SJSA1 (cell line): Measurements from ENCODE around the gene PIGZ. TPM values are rescaled to one million over a fixed set of nuclear protein-coding genes. Genes with fewer than 3 reads are reported as not detected.

ENCODE experiments used
- DNase-seq, 2 experiments: peaks; one replicate each; pipeline ENCODE4 v3.0.0-alpha.2; 2015 to 2020; ENCODE audit warnings: low spot score in 2 of 2, low read depth in 1 of 2
- H3K27ac ChIP-seq: fragments of 250-450 bp; sonication (Bioruptor Pico); 2 replicates; pipeline ENCODE4 v1.5.1; 2020; ENCODE audit warnings: mild to moderate bottlenecking, moderate library complexity
- H3K27me3 ChIP-seq: fragments of 250-450 bp; sonication (Bioruptor Pico); replicated peaks from 2 replicates; pipeline ENCODE4 v1.5.1; 2020; ENCODE audit warnings: mild to moderate bottlenecking, moderate library complexity
- H3K36me3 ChIP-seq: fragments of 250-450 bp; sonication (Bioruptor Pico); 2 replicates; pipeline ENCODE4 v1.5.1; 2020; ENCODE audit warnings: mild to moderate bottlenecking
- H3K4me1 ChIP-seq: fragments of 250-450 bp; sonication (Bioruptor Pico); replicated peaks from 2 replicates; pipeline ENCODE4 v1.6.1; 2021; ENCODE audit warnings: mild to moderate bottlenecking
- H3K4me3 ChIP-seq: fragments of 250-450 bp; sonication (Bioruptor Pico); 2 replicates; pipeline ENCODE4 v1.5.1; 2020; ENCODE audit warnings: mild to moderate bottlenecking
- H3K9me3 ChIP-seq: fragments of 250-450 bp; sonication (Bioruptor Pico); replicated peaks from 2 replicates; pipeline ENCODE4 v1.5.1; 2020; ENCODE audit warnings: mild to moderate bottlenecking
- total RNA-seq: library from RNA; depleted of rRNA; stranded (reverse); fragments of >200 nt; shearing (Covaris generic); gene quantifications from 2 replicates; pipeline ENCODE4 v1.2.3, GENCODE V29; 2014

PIGZ gene
- total RNA-seq, 1 experiment from 2014 or later = 0.84 TPM

DNA sequence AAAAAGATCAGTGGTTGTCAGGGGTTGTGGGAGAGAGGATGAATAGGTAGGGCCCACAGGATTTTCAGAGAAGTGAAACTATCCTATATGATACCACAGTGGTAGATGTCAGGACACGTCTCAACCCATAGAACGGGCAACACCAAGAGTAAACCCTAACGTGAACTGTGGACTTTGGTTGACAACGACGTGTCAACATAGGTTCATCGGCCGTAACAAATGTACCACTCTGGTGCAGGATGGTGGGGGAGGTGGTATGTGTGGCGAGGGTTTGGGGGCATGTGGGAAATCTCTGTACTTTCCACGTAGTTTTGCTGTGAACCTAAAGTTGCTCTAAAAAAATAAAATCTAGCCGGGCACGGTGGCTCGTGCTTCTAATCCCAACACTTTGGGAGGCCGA is 13.0 kb upstream of the PIGZ start:
- peaks cover 6% of the 10 kb centered on the region; the same call in 1 of the 2 replicates for H3K9me3 ChIP-seq
- no peaks in the 10 kb centered on the region for H3K4me1 ChIP-seq
- H3K27me3 ChIP-seq = no peaks in the 10 kb centered on the region; the same call in 1 of the 2 replicates
- H3K4me3 ChIP-seq = no peak overlapping the region
- DNase-seq = no peak
- H3K27ac ChIP-seq = no peak overlapping the region
- H3K36me3 ChIP-seq = no peaks in the 10 kb centered on the region

- no peaks in the 10 kb centered on the region for H3K4me1 ChIP-seq
- no peaks in the 10 kb centered on the region for H3K36me3 ChIP-seq
- H3K27ac ChIP-seq = no peak overlapping the region
- peaks cover 6% of the 10 kb centered on the region; the same call in 1 of the 2 replicates for H3K9me3 ChIP-seq
- H3K27me3 ChIP-seq = no peaks in the 10 kb centered on the region; the same call in 1 of the 2 replicates
- no peak for DNase-seq
- H3K4me3 ChIP-seq = no peak overlapping the region
These were observed 10.9 kb upstream of the PIGZ start for GRCh38 chr3:196979545-196979944.

DNA sequence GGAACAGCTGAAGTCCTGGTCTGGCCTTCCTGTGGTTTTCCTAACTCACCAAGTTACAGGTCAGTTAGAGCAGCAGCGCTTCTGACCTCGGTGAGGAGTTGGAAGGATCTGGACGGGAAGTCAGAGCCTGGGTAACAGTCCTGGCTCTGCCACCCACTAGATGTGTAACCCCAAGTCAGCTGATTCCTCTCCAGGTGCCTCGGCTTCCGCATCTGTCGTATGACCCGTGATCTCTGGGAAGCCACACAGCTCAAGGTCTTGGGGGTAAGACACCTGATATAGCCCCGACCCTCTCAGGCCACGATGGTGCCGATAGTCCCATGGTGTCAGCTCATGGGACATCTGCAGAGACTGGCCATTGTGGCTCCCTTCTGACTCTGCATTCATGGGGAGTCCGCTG is 8.3 kb upstream of the PIGZ start:
- Histone ChIP-seq H3K9me3 (0 out of 2 replicates have a peak, but pooled peaks cover 2% of the 10 kb centered on the region), H3K4me3 (no peak overlapping the region), H3K4me1 (no peaks in the 10 kb centered on the region), H3K36me3 (no peaks in the 10 kb centered on the region), H3K27ac (no peak overlapping the region), H3K27me3 (no peaks in the 10 kb centered on the region)
- DNase-seq = no peak

DNA sequence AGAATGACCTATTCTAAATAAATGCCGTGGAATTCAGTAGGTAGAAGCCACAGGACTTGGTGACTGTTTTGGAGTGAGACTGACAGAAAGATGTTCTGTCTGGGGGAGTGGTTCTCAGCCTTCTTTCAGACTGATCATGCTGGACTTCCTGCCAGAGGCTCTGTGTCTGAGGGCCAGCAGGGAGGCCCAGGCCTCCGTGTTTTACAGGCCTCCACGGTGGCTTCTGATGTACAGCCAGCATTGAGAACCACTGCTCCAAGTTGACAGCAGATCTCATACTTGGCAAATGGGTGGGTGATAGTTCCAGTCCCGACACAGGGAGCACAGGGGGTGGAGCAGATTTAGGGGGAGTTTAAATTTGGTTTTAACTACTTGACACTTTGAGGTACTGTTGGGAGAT is 6.7 kb upstream of the PIGZ start:
- H3K4me3 ChIP-seq = no peak overlapping the region
- no peak for DNase-seq
- H3K36me3 ChIP-seq = no peaks in the 10 kb centered on the region
- no peak overlapping the region for H3K27ac ChIP-seq
- H3K9me3 ChIP-seq = peaks cover 5% of the 10 kb centered on the region; the same call in 1 of the 2 replicates
- no peaks in the 10 kb centered on the region for H3K4me1 ChIP-seq
- no peaks in the 10 kb centered on the region for H3K27me3 ChIP-seq

GRCh38 chr3:196974661-196975060 is 6.0 kb upstream of the PIGZ start:
- Histone ChIP-seq H3K27me3 (no peaks in the 10 kb centered on the region), H3K36me3 (0 out of 2 replicates have a peak, but pooled peaks cover 1% of the 10 kb centered on the region), H3K4me3 (no peak overlapping the region), H3K9me3 (peaks cover 9% of the 10 kb centered on the region; the same call in 1 of the 2 replicates), H3K27ac (no peak overlapping the region), H3K4me1 (peaks cover 6% of the 10 kb centered on the region)
- DNase-seq = no peak

- no peak for DNase-seq
- peaks cover 20% of the 10 kb centered on the region for H3K4me1 ChIP-seq
- H3K27ac ChIP-seq = no peak overlapping the region
- no peaks in the 10 kb centered on the region for H3K27me3 ChIP-seq
- H3K4me3 ChIP-seq = no peak overlapping the region
- H3K36me3 ChIP-seq = 0 out of 2 replicates have a peak, but pooled peaks cover 3% of the 10 kb centered on the region
- peaks cover 10% of the 10 kb centered on the region; the same call in 1 of the 2 replicates for H3K9me3 ChIP-seq
These were observed 2.6 kb upstream of the PIGZ start for GRCh38 chr3:196971094-196971698.

- Histone ChIP-seq H3K9me3 (peaks cover 10% of the 10 kb centered on the region; the same call in 1 of the 2 replicates), H3K4me1 (peaks cover 20% of the 10 kb centered on the region), H3K4me3 (no peak overlapping the region), H3K27me3 (no peaks in the 10 kb centered on the region), H3K36me3 (0 out of 2 replicates have a peak, but pooled peaks cover 3% of the 10 kb centered on the region), H3K27ac (no peak overlapping the region)
- DNase-seq = no peak
These were observed 2.0 kb upstream of the PIGZ start for GRCh38 chr3:196970547-196971093.

GRCh38 chr3:196969660-196970546 is 1.3 kb upstream of the PIGZ start:
- no peaks in the 10 kb centered on the region for H3K27me3 ChIP-seq
- H3K36me3 ChIP-seq = 0 out of 2 replicates have a peak, but pooled peaks cover 3% of the 10 kb centered on the region
- H3K4me1 ChIP-seq = peaks cover 20% of the 10 kb centered on the region
- peaks cover 10% of the 10 kb centered on the region; the same call in 1 of the 2 replicates for H3K9me3 ChIP-seq
- peak in 1 of 2 experiments; percentile 44 for DNase-seq
- H3K27ac ChIP-seq = no peak overlapping the region
- peak overlapping the region; percentile 60 for H3K4me3 ChIP-seq

DNA sequence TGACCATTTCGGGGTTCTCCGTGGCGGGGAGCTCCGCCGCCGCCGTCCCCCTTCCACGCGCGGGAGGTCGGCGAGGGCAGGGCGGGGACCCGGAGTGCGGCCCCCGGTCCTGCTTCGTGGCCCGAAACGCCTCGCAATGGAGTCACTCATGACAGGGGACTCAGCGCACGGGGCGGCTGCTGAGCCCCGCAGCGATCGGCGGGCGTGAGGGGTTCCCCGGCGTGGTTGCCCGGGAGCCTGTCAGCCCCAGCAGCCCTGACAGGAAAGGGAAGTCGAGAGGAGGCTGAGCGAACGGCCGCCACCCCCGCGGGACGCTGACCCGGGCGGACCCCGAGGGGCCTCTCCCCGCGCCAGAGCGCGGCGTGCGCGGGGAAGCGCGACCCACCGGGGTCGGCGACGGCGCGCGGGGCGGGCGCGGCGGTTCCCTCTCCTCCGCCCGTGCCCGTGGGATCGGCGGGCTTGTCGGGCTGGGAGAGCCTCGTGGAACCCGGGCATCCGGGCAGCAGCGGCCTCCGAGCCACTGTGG is 564 bp upstream of the PIGZ start:
- Histone ChIP-seq H3K9me3 (peaks cover 10% of the 10 kb centered on the region; the same call in 1 of the 2 replicates), H3K4me1 (peaks cover 20% of the 10 kb centered on the region), H3K36me3 (0 out of 2 replicates have a peak, but pooled peaks cover 3% of the 10 kb centered on the region), H3K27ac (no peak overlapping the region), H3K27me3 (no peaks in the 10 kb centered on the region), H3K4me3 (peak overlapping the region; percentile 60)
- DNase-seq = peak in 1 of 2 experiments; percentile 31

GRCh38 chr3:196967412-196968232 is 1.0 kb downstream of the PIGZ start:
- 0 out of 2 replicates have a peak, but pooled peaks cover 3% of the 10 kb centered on the region for H3K36me3 ChIP-seq
- peaks cover 20% of the 10 kb centered on the region for H3K4me1 ChIP-seq
- no peaks in the 10 kb centered on the region for H3K27me3 ChIP-seq
- H3K9me3 ChIP-seq = peaks cover 10% of the 10 kb centered on the region; the same call in 1 of the 2 replicates
- no peak overlapping the region for H3K27ac ChIP-seq
- no peak for DNase-seq
- H3K4me3 ChIP-seq = no peak overlapping the region; the same call in 1 of the 2 replicates

DNA sequence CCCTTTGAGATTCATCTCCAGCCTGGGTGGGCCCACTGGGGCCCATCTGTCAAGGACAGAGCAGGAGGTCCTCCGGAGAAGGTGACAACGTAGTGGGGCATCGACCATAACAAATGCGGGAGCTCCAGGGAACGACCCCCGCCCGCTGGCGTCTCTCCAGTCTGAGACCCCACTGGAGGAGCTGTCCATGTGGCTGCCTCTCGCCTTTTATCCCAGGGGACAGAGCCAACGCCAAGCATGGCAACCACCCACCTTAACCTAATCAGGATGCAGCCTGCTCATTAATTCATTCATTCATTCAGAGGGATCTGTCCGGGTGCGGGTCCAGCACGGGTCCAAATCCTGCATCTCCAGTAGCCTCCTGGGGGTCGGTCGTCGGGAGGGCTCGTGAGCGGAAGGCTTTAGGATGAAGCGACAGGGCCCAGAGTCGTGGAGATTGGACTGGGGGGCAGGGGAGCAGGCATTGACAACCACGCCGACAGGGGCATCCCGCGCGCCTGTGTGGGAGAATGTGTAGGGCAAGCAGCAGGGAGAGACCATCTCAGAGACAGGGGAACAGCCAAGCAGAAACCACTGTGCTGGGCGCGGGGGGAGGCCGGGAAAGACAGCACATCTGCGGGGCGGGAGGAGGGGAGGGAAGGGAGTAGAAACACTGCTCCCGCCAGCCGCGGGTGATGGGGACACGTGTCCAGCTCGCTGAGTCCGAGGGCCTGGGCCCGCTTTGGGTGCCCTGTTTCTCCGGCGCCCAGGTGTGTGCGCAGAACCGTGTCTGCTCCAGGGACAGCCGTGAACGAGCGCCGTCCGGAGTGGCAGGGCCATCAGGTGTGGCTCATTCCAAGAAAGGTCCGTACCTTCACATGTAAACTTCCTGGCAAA is 1.9 kb downstream of the PIGZ start:
- Histone ChIP-seq H3K4me3 (no peak overlapping the region), H3K4me1 (peaks cover 20% of the 10 kb centered on the region), H3K27me3 (no peaks in the 10 kb centered on the region), H3K9me3 (peaks cover 10% of the 10 kb centered on the region; the same call in 1 of the 2 replicates), H3K36me3 (0 out of 2 replicates have a peak, but pooled peaks cover 3% of the 10 kb centered on the region), H3K27ac (no peak overlapping the region)
- no peak for DNase-seq

DNA sequence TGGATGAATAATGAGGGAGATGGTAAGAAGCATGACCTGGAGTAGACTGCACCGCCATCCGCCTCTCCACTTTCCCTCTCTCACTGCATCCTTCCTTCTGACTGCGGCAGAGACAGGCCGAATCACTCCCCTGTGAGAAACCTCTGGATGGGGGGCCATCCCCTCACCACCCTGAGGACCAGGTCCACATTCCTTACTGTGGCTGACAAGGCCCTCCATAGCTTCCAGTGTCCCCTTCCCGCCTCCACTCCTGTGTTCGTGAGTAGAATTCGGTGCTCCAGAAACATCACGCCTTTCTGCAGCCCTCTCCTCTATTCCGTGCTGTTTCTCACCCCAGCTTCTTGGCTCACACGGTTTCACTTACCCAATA is 2.8 kb downstream of the PIGZ start:
- no peaks in the 10 kb centered on the region for H3K27me3 ChIP-seq
- H3K9me3 ChIP-seq = 0 out of 2 replicates have a peak, but pooled peaks cover 6% of the 10 kb centered on the region
- H3K27ac ChIP-seq = no peak overlapping the region
- peaks cover 20% of the 10 kb centered on the region for H3K4me1 ChIP-seq
- H3K4me3 ChIP-seq = no peak overlapping the region
- no peak for DNase-seq
- 0 out of 2 replicates have a peak, but pooled peaks cover 3% of the 10 kb centered on the region for H3K36me3 ChIP-seq
